Progenitor cell of endocrine pancreas (in vitro differentiated cells): ENCODE measurements around the gene SHROOM2. TPM values are rescaled to one million over a fixed set of nuclear protein-coding genes. Genes with fewer than 3 reads are reported as not detected.

Experiments used
- DNase-seq: peaks from one replicate; pipeline ENCODE4 v3.0.0; 2021; ENCODE audit warnings: low spot score; ENCODE audit not compliant: unreplicated experiment
- H3K27ac Mint-ChIP-seq: 2 replicates; pipeline ENCODE4 v1.8.0; 2021; ENCODE audit warnings: mild to moderate bottlenecking, moderate library complexity, mixed read lengths
- H3K27me3 Mint-ChIP-seq: 2 replicates; pipeline ENCODE4 v1.8.0; 2021; ENCODE audit warnings: mixed read lengths
- H3K36me3 Mint-ChIP-seq: 2 replicates; pipeline ENCODE4 v1.8.0; 2022; ENCODE audit warnings: mixed read lengths; ENCODE audit not compliant: insufficient read depth
- H3K4me1 Mint-ChIP-seq: 2 replicates; pipeline ENCODE4 v1.8.0; 2021; ENCODE audit warnings: low read depth, mixed read lengths
- H3K4me3 Mint-ChIP-seq: 2 replicates; pipeline ENCODE4 v1.8.0; 2021; ENCODE audit warnings: low read depth, mild to moderate bottlenecking, moderate library complexity, mixed read lengths
- H3K9me3 Mint-ChIP-seq: 2 replicates; pipeline ENCODE4 v1.8.0; 2021; ENCODE audit warnings: low read depth, mixed read lengths
- total RNA-seq: library from RNA; stranded (reverse); gene quantifications from 2 replicates; pipeline ENCODE4 v1.2.1, GENCODE V29; 2021
- TF ChIP-seq, protein P1 (sequence below): fragments of 200-600 bp; sonication (generic); IDR thresholded peaks from one replicate; pipeline ENCODE4 v1.5.0; 2021; ENCODE audit warnings: antibody characterized with exemption, mild to moderate bottlenecking; ENCODE audit not compliant: unreplicated experiment

SHROOM2 gene
- total RNA-seq, 1 donor from 2014 or later: 10.6 TPM

DNA sequence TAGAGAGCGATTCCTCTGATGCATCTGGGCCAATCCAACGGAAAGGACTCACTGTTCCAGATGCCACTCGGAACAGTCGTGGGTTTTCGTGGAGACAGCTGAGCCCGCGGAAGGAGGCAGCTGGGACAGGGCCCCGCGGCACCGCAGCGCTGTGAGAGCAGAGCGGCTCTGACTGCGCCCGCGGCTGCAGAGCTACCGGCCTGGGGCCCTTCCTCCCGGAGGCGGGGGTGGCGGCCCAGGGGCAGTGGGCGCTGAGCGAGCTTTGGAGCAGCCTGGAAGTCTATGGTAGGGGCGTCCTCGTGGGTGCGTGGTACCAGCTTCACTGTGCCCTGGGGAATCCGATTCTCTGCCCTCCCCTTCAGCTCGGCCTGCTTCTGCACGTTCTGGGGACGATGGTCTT, 205.8 kb downstream of the SHROOM2 start:
- no peak for DNase-seq
- TF ChIP-seq, protein P1, sequence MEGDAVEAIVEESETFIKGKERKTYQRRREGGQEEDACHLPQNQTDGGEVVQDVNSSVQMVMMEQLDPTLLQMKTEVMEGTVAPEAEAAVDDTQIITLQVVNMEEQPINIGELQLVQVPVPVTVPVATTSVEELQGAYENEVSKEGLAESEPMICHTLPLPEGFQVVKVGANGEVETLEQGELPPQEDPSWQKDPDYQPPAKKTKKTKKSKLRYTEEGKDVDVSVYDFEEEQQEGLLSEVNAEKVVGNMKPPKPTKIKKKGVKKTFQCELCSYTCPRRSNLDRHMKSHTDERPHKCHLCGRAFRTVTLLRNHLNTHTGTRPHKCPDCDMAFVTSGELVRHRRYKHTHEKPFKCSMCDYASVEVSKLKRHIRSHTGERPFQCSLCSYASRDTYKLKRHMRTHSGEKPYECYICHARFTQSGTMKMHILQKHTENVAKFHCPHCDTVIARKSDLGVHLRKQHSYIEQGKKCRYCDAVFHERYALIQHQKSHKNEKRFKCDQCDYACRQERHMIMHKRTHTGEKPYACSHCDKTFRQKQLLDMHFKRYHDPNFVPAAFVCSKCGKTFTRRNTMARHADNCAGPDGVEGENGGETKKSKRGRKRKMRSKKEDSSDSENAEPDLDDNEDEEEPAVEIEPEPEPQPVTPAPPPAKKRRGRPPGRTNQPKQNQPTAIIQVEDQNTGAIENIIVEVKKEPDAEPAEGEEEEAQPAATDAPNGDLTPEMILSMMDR: no peak

GRCh38 chrX:9992724-9993123, 206.5 kb downstream of the SHROOM2 start:
- peaks cover 2% of the 10 kb centered on the region for H3K36me3 Mint-ChIP-seq
- H3K27me3 Mint-ChIP-seq: no peaks in the 10 kb centered on the region

More for the DNA sequence above, 205.8 kb downstream of the SHROOM2 start:
- peaks cover 15% of the 10 kb centered on the region for H3K9me3 Mint-ChIP-seq
- H3K4me1 Mint-ChIP-seq: no peaks in the 10 kb centered on the region
- H3K36me3 Mint-ChIP-seq: peaks cover 2% of the 10 kb centered on the region
- H3K27me3 Mint-ChIP-seq: no peaks in the 10 kb centered on the region
- no peak overlapping the region for H3K27ac Mint-ChIP-seq
- no peak overlapping the region for H3K4me3 Mint-ChIP-seq

DNA sequence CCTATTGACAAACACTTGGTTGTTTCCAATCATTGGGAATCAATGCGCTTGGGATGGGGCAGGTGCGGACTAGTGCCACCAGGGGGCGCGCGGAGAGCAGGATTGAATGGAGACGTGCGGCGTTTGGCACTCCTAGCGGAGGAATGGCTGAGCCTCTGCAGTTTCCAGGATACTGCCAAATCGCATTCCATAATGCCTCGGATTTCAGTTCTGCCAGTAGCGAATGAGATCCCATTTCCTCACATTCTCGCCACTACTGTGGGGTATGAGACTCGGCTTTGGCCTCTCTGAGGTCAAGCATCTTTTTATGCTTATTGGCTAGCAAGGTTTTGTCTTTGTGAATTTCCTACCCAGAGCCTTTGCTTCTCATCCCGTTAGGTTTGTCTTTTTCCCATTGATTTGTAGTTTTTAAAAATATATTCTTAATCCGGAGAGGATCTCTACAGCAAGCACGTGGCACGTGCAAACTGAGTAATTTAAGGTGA, 209.7 kb downstream of the SHROOM2 start:
- Mint-ChIP-seq H3K9me3 (peaks cover 19% of the 10 kb centered on the region), H3K27me3 (no peaks in the 10 kb centered on the region), H3K4me3 (no peak overlapping the region), H3K4me1 (no peaks in the 10 kb centered on the region), H3K27ac (no peak overlapping the region), H3K36me3 (peaks cover 2% of the 10 kb centered on the region)
- TF ChIP-seq, protein P1: peak; percentile 79
- peak; percentile 33 for DNase-seq

More at GRCh38 chrX:9992724-9993123, 206.5 kb downstream of the SHROOM2 start:
- H3K9me3 Mint-ChIP-seq: peaks cover 16% of the 10 kb centered on the region
- no peak overlapping the region for H3K4me3 Mint-ChIP-seq
- no peaks in the 10 kb centered on the region for H3K4me1 Mint-ChIP-seq
- no peak for DNase-seq
- TF ChIP-seq, protein P1: no peak
- H3K27ac Mint-ChIP-seq: no peak overlapping the region

- Mint-ChIP-seq H3K27me3 (no peaks in the 10 kb centered on the region), H3K4me3 (no peak overlapping the region), H3K9me3 (peaks cover 25% of the 10 kb centered on the region), H3K27ac (no peak overlapping the region), H3K36me3 (peaks cover 2% of the 10 kb centered on the region), H3K4me1 (no peaks in the 10 kb centered on the region)
- TF ChIP-seq, protein P1: no peak
- DNase-seq: no peak
Observed at GRCh38 chrX:9997041-9997440, 210.8 kb downstream of the SHROOM2 start.

DNA sequence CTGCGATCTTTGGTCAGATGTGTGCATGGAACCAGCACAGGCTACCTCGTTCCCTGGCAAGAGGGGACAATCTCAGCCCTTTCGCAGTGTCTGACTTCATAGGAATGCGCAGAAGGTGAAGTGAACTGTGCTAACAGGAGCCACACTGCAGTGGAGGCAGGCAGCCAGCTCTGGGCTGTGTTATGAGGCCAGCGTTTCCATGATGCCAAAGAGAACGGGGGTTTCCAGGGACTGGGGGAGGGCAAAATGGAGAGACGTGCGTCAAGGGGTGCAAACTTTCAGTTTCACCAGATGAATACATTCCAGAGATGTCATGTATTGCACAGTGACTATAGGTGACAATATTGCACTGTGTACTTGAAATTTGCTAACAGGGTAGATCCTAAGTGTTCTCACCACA, 211.3 kb downstream of the SHROOM2 start:
- peaks cover 2% of the 10 kb centered on the region for H3K36me3 Mint-ChIP-seq
- DNase-seq: no peak
- H3K9me3 Mint-ChIP-seq: peaks cover 25% of the 10 kb centered on the region
- no peak overlapping the region for H3K4me3 Mint-ChIP-seq
- H3K4me1 Mint-ChIP-seq: no peaks in the 10 kb centered on the region
- H3K27ac Mint-ChIP-seq: no peak overlapping the region
- TF ChIP-seq, protein P1: no peak
- no peaks in the 10 kb centered on the region for H3K27me3 Mint-ChIP-seq

Other genes with a start within 250 kb of the SHROOM2 start
- gene GPR143, start 20.6 kb upstream of the SHROOM2 start, total RNA-seq: 6.3 and 7.1 TPM in 2 replicates
- gene CLDN34, start 180.9 kb downstream of the SHROOM2 start, total RNA-seq: 0.38 and 0.42 TPM in 2 replicates